ENCODE data around the gene LHFPL5. TPM values are rescaled to one million over a fixed set of nuclear protein-coding genes. Genes with fewer than 3 reads are reported as not detected.

LHFPL5 gene
- not detected for total RNA-seq

GRCh38 chr6:35804996-35805736 is at the start of gene LHFPL5:
Gene LHFPL5 (plus strand): TSS chr6:35805352. CDS start chr6:35805671, 319 bp downstream.
- no peak for DNase-seq

GRCh38 chr6:35757456-35758123 is 47.6 kb upstream of the LHFPL5 start:
- no peak for DNase-seq

- DNase-seq, result no peak
Measured at GRCh38 chr6:35759426-35759825, 45.7 kb upstream of the LHFPL5 start.

- DNase-seq, result no peak
Measured at GRCh38 chr6:35765739-35766138, 39.4 kb upstream of the LHFPL5 start.

GRCh38 chr6:35769211-35769610 is 35.9 kb upstream of the LHFPL5 start:
- no peak for DNase-seq

GRCh38 chr6:35771343-35771627 is 33.9 kb upstream of the LHFPL5 start:
- no peak for DNase-seq

GRCh38 chr6:35774116-35774794 is 30.9 kb upstream of the LHFPL5 start:
- DNase-seq, result no peak

GRCh38 chr6:35775031-35775430 is 30.1 kb upstream of the LHFPL5 start:
- DNase-seq, result no peak

- DNase-seq, result no peak
Measured at GRCh38 chr6:35776364-35777215, 28.6 kb upstream of the LHFPL5 start, which contains the start of gene CLPSL2. Gene CLPSL2 (plus strand): TSS chr6:35776598. CDS start chr6:35776619, 21 bp downstream.

GRCh38 chr6:35777356-35778102 is 27.6 kb upstream of the LHFPL5 start:
- no peak for DNase-seq

- DNase-seq, result no peak
Measured at GRCh38 chr6:35778437-35778836, 26.7 kb upstream of the LHFPL5 start.

GRCh38 chr6:35780719-35781118 is 24.4 kb upstream of the LHFPL5 start, which contains the start of gene CLPSL1:
Gene CLPSL1 (plus strand): TSS chr6:35781019. CDS start chr6:35781111, 92 bp downstream.
- no peak for DNase-seq

- no peak for DNase-seq
Measured at GRCh38 chr6:35781290-35781689, 23.9 kb upstream of the LHFPL5 start.

GRCh38 chr6:35782424-35782823 is 22.7 kb upstream of the LHFPL5 start:
- no peak for DNase-seq

- DNase-seq, result no peak
Measured at GRCh38 chr6:35784200-35784599, 21.0 kb upstream of the LHFPL5 start.

- DNase-seq, result no peak
Measured at GRCh38 chr6:35786272-35786671, 18.9 kb upstream of the LHFPL5 start.

- no peak for DNase-seq
Measured at GRCh38 chr6:35786810-35787209, 18.3 kb upstream of the LHFPL5 start.

- DNase-seq, result no peak
Measured at GRCh38 chr6:35787266-35788218, 17.6 kb upstream of the LHFPL5 start.

GRCh38 chr6:35788423-35788982 is 16.6 kb upstream of the LHFPL5 start:
- DNase-seq, result no peak

- no peak for DNase-seq
Measured at GRCh38 chr6:35790683-35791082, 14.5 kb upstream of the LHFPL5 start.

Data from skin of body (tissue), 2 donors.